COLO668 (cell line): ENCODE data around the gene MPPED1.

Source experiments
- DNase-seq: peaks from one replicate; lab custom pipeline; 2025; ENCODE audit not compliant: unreplicated experiment; lab: John Stamatoyannopoulos, UW

The MPPED1 gene

DNA sequence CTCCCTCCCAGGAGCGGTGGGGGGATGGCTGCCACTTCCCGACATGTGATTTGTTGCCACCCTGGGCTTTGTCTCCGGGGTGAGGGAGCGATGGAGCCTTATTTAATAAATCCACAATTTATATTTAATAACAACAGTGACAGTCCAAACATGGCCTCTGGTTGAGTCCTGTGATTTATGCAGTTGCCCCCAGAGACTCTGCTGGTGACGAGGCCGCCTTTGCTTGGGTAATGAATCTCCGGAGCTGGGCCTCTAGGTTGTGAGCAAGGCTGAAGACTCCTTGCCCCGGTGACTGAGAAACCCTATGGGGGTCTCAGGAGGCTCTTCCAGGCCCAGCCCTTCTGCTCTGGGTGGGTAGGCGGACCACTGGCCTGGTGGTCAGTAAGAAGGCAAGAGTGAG is 16.7 kb downstream of the MPPED1 start:
- DNase-seq = no peak

DNA sequence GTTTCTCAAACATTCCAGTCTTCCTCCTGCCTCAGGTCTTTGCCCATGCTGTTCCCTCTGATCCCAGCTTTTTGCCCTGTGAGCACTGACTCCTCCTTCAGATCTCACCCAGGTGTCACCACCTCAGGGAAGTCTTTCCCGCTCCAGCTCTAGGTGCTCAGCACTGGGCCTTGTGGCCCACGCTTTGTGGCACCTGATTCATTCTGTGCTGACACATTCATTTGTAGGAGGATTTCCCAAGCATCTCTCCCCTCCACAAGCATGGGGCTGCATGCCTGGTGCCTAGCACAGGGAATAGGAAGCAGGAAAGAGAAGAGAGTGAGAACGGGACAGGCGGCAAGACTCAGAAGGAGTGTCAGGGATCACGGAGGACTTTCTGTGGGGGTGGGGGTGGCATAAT is 17.6 kb downstream of the MPPED1 start:
- DNase-seq = no peak

DNA sequence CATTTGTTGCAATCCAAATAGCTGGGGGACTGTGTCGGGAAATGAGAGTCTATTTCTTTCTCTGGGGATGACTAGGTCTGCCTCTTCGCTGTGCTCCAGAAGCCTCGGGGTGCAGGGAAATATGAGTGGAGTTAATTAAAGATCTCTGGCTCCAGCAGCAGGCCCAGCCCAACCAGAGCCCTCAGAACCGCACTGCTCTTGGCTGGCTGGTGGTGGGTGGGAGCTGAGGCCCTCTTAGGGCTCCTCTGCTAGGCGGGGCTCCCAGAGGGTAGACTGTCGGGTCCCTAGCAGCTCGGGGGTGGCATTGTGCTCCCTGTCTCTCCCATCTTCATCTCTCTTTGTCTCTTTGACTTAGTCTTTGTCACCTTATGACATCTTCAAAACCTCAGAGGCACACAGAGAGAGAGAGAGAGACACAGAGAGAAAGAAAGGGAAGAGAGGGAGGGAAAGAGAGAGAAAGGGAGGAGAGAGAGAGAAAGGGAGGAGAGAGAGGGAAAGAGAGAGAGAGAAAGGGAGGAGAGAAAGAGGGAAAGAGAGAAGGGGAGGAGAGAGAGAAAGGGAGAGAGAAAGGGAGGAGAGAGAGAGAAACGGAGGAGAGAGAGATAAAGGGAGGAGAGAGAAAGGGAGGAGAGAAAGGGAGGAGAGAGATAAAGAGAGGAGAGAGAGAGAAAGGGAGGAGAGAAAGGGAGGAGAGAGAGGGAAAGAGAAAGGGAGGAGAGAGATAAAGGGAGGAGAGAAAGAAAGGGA is 20.2 kb downstream of the MPPED1 start:
- DNase-seq = no peak

DNA sequence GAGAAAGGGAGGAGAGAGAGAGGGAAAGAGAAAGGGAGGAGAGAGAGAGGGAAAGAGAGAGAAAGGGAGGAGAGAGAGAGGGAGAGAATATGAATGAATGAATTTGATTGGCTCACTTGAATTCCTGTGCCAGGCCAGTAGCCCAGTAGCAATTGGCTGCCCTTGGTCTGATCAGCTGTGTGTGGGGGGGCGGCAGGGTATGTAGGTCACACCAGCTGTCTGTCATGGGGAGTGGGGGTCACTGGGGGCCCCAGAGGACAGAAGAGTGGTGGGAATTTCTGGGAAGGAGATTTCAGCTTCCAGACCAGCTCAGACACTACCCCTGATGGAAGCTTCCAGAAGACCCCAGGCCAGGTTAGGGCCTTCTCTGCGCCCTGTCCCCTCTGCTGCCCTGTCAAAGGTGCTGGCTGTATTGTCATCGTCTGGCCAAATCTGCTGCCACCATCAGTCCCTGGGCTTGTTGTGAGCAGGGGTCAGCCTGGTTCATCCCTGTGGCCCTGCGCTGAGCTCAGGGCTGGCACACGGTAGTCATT is 21.1 kb downstream of the MPPED1 start:
- no peak for DNase-seq

DNA sequence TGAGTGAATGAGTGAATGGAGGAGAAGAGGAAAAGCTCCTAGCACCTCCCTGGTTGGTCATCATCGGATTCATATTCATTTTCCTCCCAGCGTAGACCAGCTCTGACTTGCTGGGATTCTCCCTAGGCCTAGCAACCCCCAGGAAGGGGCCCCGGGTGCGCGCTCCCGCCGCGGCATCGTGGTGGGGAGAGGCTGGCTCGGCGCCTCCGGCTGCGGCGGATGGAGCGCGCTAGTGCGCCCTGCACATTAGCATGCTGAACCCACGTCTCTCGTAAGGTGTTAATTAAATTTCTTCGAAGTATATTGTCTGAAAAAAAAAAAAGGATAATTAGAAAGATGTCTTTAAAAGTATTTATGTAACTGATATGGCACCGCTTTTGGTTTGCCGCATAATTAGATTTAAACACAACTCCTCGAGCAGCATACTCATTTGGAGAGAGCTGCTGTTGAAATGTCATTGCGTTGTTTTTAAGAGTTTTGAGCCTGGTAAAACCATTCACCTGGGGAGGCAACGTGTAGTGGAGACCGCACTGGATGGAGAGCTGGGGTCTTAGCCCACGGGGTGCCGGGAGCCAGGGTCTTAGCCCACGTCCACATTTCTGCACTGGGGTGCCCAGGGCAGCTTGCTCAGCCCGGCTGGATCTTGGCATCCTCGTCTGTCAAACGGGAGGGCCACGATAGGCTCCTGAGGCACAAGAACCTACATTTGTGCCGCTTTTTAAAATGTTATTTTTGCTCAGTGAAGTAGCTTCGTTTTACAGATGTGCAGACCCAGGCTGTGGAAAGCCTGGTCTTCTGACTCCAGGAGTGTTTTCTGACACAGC is 21.8 kb downstream of the MPPED1 start:
- no peak for DNase-seq

DNA sequence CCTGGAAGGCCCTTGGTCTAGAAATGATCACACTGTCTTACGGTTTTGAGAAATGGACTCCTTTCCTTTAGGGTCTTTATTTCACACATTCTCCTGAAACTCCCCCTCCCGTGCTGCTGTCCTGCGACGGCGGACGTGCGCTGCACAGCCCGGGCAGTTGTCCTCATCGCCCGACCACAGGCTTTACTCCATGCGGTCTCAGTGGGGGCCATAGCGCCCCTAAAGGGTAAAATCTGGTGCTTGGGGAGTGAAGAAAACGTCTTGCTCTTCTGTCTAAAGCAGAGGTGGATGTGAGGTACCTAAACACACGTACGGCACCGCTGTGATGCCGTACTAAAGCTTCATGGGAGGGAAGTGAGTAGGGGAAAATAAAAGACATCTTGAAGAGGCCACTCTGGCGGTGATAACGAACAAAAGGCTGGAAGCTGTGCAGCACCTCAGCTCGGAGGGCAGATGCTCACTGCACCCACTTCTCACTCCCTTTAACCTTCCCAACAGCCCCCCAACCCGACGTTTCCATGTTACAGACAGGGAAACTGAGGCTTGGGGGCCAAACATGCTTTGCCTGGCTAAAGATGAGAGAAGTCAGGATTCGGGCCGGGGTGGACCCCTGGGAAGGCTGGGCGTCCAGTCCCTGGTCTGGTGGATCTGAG is 22.6 kb downstream of the MPPED1 start:
- DNase-seq = no peak

DNA sequence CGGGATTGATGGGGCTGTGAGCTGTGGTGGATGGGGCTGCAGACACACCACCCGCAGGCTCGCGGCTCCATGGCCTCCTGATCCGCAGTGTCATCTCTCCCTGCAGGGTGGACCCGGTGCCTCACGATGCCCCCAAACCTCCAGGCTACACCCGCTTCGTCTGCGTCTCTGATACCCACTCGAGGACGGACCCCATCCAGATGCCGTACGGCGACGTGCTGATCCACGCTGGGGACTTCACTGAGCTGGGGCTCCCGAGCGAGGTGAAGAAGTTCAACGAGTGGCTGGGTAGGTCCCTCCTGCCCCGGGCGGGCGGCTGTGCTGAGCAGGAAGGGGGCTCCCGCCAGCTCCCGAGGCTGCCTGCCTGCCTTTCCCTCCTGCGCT is 23.1 kb downstream of the MPPED1 start:
- DNase-seq = no peak

DNA sequence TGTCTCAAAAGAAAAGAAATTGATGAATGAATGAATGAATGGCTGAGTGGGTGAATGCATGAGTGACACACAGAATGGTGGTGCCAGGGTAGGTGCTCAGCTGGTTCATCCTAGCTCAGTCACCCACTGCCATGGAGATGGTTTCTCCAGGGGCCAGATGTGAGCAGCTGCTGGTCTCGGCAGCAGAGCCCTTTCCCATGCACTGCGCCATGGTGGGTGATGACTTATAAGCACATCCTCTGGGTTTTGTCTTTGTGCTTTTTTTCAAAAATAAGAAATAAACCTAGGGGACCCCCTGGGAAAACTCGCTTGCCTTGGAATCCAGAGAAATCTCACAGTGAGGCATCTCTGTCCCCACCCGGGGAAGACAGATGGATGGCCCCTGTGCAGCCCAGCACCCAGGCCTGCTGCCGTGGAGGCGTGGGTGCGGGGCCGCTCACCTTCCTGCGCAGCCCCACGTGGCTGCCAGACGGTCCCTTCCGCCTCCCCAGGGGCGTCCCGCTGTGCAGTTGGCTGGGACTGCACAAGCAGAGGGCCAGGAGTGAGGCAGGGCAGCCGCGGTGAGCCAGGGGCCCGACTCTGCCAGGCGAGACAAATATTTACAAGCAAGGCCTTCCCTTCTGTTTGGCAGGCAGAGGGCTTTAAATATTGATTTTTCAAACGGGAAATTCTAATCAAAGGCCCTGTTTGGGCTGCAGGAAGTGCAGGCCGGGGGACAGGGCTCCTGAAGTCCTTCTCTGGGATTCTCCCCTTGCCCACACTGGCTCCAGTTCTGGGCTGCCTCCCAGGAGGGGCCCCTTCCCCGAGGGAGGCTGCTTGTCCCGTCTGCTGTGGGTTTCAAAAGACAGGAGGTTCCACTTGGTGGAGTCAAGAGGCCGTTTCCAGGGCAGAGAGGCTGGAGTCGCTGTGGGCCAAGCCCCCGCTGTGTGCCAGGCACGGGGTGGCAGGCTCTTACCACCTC is 24.3 kb downstream of the MPPED1 start:
- peak; percentile 95 for DNase-seq

DNA sequence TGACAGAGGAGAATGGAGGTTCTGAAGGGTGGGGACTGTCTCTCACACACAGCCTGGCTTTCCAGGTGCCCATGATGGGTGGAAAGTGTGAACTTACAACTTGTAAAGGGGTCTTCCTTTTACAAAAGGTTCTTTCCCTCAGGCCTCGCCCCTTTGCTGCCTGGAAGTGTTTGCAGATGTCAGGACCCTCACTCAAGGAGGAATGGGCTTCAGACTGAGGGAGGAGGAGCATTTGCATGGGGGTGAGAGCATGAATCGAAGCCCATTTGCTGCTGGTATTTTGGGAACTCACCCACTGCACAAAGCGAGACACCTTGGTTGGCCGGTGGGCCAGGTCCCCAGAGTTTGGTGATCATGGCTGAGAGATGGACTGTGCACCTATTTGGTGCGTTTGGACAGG is 25.1 kb downstream of the MPPED1 start:
- DNase-seq = no peak

DNA sequence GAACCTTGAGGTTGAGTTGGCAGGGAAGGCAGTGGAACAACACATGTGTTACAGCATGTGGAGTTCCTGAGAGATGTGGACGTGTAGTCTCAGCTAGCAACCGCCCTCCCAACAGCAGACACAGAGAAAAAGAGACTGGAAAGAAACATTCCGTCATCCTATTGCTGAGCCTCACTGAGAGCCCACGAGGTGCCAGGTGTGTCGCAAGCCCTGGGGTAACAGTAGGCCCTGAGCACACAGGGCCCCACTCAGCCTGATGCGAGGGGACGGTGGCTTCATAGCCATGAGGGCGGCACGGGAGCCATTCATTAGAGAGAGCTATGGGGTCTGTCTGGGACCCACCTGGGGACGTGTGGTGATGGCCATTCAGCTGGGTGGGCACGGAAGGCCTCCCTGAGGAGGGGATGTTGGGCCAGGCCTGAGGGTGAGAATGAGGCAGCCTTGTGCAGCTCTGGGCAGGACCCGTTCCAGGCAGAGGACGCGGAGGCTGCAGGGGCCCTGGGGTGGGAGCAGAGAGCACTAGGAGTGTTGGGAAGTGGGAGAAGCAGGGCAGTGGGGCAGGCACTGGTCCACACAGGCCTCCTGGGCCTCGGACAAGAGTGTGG is 26.2 kb downstream of the MPPED1 start:
- DNase-seq = no peak

DNA sequence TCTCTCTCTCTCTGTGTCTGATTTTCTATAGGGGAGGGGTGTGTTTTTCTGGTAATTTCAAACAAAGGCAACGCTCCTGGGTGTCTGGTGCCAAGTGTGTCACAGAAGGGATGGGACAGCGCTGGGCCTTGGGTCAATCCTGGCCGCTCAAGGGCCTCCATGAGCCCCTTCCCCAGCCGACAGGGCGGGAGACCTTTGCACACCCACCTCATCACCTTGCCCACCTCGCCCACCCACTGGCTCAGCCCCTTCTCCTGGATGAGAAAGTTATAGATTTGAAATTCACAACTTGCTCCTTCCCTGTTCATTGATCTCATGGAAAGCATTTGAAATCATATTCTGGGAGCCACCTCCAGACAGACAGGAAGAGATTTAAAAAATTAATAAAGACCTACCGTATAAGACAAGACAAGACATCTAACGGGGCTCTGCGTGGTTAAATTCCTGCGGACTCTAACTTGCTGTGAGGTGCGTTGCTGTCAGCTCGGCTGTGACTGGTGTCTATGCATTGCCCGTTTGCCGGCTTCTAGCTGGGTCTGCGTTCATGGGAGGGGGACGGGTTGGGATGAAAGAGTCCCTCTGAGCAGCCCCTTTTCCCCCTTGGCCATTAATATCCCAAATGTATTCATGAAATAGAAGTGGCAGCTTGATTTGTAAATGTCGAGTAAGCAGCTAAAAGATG is 27.0 kb downstream of the MPPED1 start:
- no peak for DNase-seq

DNA sequence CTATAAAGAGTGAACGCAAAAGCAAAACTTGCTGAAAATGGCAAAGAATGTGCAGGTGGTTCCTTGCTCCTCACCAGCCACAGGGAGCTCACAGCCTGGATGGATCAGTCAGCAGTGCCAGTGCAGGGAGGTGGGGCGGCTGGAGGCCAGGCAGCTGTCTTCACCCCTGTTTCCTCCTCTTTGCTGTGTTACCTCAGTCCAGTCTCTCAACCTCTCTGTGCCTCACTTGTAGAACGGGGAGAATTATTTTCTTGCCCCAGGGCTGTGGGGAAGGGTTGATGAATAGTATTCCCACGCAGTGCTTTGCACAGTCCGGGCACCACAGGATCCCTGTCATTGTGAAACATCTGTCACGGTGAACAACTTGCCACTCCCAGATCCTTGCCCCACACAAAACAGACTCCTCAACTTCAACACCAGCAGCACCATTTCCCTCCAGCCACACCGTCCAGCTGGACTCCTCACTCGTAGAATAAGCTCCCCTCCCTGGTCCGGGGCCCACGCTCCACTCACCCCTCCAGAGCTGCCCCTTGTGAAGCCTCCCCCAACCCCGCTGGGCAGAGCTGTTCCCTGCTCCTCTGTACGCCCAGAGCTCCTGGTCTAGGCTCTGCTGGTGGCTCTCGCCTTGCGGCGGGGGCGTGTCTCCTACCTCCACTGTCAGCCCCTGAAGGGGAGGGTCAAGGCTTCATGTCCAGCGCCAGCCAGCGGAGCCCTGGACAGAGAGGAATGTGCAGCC is 27.7 kb downstream of the MPPED1 start:
- DNase-seq = no peak

DNA sequence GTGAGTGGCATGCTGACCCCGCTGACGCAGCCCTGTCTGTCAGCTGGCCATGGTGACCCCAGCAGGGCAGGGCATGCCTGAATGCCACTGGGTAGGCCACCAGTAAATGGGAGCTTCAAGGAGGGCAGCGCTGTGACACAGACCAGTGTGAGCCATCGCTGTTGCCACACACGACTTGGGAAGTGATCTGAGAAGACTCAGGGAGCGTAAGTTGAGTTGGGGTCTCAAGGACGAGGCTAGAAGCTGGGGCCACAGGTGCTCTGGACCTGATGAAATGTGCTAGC is 28.2 kb downstream of the MPPED1 start:
- no peak for DNase-seq

DNA sequence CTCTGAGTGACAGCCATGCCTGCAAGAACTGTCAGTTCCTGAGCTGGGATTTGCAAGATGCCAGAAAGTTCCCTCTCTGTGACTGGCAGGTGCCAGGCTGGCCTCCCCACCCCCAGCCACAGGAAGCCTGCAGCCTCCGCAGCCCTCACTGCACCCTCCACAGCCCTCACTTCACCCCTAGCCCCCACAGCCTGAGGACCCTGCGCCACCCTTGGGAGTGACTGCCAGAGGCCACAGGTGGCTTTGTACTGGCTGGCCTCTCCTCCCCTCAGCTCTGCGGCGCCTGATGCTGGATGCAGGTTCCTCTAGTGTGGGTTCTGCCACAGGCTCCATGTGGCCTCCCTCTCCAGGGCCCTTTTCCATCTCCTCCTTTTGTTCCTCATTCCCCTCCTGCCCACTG is 28.7 kb downstream of the MPPED1 start:
- DNase-seq = no peak

DNA sequence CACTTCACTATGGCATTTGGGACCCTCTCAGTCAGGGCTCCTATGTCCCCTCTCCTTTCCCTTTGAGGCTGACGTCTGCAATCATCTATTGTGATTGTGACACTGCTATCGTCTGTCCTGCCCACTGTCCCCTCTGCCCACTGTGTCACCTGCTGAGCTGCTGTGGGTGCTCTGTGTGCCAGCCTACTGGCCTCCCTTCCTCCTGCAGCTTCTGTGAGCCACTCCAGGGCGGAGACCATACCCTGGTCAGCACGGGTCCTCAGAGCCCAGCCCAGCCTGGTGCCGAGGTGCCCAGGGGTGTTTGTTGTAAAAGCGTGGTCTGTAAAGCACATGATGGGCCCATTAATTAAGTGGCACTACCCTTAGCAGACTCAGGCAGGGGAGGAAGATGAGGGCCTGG is 29.4 kb downstream of the MPPED1 start:
- DNase-seq = no peak

DNA sequence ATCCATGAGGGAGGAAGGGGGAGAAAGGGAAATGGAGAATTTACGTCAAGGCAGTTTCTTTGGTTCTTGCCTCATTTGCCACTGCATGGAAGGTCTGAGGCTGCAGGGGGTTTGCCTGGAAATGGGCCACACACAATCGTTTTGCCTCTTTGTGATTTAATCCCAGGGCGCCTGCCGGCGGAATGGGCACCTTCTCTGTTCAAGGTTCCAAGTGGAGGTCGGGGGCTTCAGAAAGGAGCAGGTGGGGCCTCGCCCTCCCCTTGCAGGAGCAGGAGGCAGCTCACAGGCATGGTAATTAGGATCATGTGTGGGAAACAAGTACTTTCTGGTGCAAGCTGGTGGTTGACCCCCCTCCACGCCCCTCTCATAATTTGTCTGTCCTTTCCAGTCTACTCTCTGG is 29.9 kb downstream of the MPPED1 start:
- no peak for DNase-seq

DNA sequence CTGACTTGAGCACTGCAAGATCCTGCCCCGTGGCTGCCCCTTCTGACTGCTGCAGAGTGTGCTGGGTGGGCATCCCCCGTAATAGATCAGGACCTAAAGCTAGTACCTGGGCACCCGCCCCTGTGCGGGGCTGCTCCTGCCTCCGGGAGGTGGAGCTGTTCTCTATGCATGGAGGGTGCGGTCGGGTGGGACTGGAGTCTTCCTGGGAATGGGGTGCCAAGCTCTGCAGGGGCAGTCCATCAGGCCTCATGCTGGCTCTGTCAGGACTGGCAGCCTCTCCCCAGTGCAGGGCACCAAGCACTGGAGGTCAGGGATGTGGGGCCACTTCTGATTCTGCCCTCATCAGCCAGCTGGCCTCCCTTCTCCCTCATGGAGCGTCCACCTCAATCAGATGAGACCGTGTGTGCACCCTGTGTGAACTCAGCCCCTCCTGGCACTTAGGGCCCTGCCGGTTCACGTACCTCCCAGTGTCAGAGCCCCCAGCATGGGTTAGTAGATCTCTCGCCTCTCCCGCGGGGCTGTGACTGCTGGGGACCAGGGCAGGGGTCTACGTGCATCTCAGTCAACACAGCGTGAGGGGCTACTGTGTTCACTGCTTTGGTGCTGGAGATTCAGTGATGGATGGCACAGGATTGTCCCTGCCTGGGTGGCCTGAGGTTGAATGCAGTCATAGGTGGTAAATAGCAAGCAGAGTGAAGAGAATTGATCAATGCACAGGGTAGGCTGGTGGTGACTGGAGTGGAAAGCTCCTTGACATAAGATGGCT is 30.8 kb downstream of the MPPED1 start:
- DNase-seq = no peak

DNA sequence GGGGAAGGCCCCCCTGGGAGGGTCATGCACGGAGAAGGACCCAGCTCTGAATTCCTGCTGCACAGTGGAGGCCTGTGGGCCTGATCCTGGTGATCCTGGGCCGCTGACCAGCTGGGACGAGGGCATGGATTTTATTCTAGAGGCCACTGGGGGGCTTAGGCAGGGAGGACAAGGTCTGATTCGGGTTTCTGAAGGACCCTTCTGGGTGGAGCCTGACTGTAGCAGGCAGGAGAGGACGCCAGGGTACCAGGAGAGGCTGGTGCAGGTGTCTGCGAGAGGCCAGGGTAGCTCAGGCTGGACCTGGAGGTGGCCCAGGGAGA is 31.3 kb downstream of the MPPED1 start:
- DNase-seq = no peak
